Measurements from ENCODE around the gene MYLK3.
"Not testable (repeated sequence)": the region's sequence is repeated elsewhere in the genome, so short reads cannot be mapped to it uniquely, and the experiment has no call there.

Gene MYLK3

DNA sequence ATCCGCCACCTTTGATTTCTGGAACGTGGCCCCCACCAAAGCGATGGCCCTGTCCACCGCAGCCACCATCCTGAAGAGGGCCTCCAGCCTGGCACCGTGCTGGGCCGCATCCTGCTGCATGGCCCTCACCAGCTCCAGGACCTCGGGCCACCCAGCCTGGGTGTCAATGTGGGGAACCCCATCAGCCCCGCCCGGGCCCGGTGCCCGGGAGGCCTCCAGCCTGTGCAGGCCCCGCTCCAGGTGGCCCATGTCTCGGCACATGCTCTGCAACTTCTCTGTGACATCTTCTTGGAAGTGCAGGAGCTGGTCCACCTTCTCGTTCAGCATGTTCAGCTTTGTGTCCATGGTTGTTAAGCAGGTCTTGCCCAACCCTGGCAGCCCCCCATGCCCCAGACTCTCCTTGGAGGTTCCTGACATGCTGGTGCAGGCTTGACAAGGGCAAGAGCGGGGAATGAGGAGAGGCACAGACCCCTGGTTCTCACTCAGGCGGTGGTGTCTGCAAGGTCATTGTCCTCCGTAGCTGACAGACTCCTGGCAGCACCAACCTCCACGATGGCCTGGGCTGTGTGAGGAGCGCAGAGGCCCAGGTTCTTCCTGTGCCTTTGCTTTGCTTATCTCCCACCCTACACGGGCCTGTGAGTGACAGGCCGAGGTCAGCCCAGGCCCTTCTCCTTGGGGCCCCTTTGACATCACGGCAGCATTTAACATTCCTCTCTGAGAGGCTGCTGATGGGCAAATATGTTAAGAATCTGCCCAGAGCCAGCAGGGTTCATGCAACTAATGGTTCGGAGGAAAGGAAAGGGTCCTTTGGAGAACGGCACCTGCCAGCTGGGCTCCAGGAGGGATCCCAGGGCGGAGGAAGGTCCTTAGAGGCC is at the start of gene MYLK3:
Gene MYLK3 (minus strand): TSS at position 568 of the 875 bp plus-strand sequence. CDS start 151 bp downstream, at position 417.
- no peak for DNase-seq (ENCODE audit: low read depth in 2 of 2)

DNA sequence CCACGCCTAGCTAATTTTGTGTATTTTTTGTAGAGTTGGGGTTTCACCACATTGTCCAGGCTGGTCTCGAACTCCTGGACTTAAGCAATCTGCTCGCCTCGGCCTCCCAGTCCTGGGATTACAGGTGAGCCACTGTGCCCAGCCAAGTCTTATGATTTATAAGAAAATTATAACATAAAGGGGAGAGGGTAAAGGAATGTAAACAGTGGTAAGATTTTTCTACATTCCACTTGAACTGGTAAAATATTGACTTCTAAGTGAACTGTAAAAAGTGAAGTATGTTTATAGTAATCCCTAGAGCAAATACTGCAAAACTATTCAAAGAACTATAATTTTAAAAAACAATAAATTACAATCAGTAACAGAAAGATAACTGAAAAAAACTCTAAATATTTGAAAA is 49.4 kb upstream of the MYLK3 start:
- DNase-seq (ENCODE audit: low read depth in 2 of 2): no peak

DNA sequence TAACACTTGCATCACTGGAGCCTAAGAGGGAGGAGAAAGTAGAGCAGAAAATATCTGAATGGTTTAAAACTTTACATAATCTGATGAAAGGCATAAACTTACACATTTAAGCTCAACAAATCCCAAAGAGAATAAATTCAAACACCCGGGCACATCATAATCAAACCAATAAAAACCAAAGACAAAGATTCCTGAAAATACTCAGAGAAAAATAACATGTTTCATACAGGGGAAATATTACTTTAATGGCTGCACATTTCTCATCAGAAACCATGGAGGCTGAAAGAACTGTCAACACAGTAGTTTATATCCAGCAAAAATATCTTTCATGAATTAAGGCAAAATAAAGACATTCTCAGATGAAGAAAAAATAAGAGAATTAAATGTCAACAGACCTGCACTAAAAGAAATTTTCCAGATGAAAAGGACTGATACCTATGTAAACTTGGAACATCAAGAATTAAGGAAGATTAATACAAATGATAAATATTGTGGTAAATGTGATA is 48.7 kb upstream of the MYLK3 start:
- DNase-seq (ENCODE audit: low read depth in 2 of 2): no peak

DNA sequence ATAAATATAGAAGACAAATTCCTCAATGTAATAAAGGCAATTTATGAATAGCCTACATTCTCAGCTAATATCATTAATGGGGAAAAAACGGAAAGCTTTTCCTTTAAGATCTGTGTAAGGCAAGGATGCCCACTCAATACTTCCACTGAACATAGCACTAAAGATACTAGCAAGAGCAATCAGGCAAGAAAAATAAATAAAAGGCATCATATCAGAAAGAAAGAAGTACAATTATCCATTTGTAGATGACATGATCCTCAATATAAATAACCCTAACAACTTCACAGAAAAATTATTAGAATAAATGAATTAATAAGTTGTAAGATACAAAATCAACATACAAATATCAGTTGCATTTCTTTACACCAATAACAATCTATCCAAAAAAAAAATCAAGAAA is 45.7 kb upstream of the MYLK3 start:
- DNase-seq (ENCODE audit: low read depth in 2 of 2): no peak

DNA sequence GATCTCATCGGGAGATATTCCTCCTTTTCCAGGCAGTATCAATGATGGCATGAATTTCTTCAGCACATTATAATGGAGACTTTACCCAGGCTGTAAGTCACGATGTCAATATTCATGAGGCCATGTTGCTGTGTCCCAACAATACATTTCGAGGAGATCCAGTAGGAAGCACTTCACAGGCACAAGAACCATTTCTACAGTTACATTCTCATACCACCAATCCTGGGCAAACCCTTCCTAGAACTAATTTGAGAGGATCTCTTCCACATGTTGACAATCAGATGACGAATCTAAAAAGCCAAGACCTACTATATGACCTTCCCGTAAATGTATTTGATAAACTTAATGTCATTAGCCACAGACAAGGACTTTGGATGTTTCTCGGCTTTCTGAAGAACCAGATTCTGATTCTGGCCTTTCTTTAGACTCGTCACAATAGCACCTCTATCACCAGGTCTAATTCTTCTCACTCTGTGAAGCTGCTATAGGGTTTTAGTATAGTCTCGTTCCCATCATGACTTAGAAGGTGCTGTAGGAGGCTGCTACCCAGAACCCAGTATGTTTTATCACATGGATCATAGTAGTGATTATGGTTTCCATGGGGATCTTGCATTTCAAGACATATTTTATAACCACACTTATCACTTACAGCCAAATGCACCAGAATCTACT is 42.6 kb upstream of the MYLK3 start:
- no peak for DNase-seq (ENCODE audit: low read depth in 2 of 2)

DNA sequence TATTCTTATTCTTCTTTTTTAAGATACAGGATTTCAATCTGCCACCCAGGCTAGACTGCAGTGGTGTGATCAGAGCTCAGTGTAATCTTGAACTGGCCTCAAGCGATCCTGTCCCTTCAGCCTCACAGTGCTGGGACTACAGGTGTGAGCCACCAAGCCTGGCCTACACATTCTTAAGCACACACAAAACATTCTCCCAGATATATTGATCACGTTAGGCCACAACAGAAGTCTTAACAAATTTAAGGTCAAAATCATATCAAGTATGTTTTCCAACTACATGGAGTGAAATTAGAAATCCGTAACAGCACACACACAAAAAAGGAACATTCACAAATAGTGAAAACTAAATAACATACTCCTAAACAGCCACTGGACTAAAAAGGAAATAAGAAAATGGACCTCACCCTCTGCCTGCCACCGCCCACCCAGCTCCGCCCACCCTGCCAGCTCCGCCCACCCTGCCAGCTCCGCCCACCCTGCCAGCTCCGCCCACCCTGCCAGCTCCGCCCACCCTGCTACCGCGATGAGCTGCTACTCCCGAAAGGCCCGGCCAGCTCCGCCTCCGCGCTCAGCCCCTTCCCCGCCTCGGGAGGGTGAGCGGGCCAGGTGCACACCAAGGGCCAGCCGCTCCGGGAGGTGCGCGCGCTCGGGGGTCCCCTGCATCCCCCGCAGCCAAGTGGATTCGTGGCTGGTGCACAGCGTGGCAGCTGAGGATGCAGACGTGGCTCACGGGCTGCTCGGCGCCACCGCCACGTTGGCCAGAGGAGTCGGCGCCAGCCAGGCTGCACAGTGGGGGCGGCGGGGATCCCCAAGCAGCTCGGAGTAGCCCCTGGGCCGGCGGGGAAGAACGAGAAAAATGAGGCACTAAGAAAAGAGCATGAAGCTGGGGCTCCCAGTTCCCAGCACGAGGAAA is 41.6 kb upstream of the MYLK3 start:
- DNase-seq (ENCODE audit: low read depth in 2 of 2): peak; percentile 54 to 62

DNA sequence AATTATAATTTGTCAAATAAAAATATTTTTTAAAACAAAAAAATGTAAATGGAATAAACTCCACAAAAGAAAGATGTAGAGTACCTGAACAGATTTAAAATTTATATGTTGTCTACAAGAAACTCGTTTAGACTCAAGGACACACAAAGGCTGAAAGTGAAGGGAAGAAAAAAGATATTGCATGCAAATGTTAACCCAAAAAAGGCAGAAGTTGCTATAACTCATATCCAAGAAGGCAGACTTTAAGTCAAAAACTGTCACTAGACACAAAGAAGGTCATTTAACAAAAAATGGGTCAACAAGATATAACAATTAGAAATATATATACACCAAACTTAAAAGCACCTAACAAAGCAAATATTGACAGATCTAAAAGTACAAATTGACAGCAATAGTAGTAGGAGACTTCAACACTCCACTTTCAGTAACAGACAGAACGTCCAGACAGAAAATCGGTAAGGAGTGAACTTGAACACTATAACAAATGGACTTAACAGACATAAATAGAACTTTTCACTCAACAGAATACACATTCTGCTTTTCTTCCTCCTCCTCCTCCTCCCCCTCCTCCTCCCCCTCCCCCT is 40.8 kb upstream of the MYLK3 start:
- DNase-seq (ENCODE audit: low read depth in 2 of 2): no peak

DNA sequence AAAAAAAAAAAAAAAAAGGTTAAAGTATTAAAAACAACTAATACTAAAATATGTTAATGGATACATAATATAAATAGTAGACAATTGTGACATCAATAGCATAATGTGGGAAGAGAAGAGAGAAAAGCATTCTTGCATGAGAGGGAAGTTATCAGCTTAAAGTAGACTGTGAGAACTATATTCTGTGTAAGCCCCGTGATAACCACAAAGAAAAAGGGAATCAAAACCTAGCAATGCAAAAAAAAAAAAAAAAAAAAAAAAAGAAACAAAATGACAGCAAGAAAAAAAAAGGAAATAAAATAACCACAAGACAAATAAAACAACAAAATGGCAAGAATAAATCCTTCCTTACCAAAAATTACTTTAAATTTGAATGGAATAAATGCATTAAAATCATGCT is 39.8 kb upstream of the MYLK3 start:
- DNase-seq (ENCODE audit: low read depth in 2 of 2): no peak

DNA sequence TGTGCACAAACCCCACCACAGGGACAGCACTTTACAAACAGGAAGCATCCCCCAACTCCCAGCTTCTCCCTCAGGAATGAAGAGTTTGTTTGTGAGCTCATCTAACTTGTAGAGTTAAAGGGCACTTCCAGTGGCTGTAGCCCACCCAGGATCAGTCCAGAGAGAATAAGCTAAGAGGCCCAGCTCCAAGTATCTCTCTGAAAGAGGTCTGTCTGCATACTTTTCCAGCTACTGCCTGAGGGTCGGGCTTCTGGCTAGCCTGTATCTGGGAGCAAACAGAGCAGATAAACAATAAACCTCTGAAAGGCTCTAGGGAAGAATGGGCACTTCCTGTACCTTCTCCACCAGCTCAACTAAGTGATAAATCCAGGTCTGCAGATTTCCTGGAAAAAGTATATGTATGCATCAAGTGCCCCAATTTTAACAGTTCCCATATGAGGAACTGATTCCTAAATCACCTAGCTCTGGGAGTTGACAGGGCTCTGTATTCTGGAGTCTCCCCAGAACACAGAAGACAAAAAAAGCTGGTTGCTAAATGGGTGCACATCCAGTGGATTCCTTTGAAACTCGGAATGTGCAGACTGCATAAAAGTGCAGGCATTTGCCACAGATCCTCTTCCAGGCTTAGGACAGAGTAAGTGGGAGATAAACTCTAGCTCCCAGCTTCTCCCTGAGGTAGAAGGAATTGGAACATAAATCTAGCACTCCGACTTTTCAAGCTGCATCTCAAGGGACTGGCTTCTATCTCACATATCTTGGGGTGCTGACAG is 37.1 kb upstream of the MYLK3 start:
- no peak for DNase-seq (ENCODE audit: low read depth in 2 of 2)

DNA sequence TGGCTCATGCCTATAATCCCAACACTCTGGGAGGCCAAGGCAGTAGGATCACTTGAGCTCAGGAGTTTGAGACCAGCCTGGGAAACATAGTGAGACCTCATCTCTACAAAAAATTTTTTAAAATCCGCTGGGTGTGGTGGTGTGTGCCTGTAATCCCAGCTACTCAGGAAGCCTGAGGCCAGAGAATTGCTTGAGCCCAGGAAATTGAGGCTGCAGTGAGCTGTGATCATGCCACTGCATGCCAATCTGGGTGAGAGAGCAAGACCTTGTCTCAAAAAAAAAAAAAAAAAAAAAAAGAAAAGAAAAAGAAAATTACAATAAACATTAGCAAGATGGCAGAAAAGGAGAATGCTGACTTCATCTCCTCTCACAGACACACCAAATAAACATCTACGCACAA is 36.4 kb upstream of the MYLK3 start:
- not testable (repeated sequence) for DNase-seq (ENCODE audit: low read depth in 2 of 2)

DNA sequence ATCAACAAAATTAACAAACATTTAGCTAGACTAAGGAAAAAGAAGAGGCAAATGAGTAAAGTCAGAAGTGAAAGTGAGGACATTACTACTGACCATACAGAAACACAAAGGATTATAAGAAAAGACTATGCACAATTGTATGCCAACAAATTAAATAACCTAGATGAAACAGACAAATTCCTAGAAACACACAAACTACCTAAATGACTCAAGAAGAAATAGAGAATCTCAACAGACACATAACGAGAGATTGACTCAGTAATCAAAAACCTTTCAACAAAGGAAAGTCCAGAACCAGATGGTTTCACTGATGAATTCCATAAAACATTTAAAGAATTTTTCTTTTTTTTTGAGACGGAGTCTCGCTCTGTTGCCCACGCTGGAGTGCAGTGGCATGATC is 35.7 kb upstream of the MYLK3 start:
- DNase-seq (ENCODE audit: low read depth in 2 of 2): no peak

DNA sequence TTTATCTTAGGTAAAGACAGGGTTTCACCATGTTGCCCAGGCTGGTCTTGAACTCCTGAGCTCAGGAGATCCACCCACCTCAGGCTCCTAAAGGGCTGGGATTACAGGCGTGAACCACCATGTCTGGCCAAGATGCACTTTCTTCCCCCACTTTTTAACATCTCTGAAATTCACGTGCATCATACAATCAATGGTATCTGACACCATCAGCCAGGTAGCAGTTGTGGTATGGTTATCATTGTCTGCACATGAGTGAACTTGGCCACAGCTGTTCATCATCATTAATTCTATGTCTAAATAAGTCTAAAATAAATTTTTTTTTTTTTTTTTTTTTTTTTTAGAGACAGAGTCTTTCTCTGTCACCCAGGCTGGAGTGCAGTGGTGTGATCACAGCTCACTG is 34.2 kb upstream of the MYLK3 start:
- DNase-seq (ENCODE audit: low read depth in 2 of 2): no peak

DNA sequence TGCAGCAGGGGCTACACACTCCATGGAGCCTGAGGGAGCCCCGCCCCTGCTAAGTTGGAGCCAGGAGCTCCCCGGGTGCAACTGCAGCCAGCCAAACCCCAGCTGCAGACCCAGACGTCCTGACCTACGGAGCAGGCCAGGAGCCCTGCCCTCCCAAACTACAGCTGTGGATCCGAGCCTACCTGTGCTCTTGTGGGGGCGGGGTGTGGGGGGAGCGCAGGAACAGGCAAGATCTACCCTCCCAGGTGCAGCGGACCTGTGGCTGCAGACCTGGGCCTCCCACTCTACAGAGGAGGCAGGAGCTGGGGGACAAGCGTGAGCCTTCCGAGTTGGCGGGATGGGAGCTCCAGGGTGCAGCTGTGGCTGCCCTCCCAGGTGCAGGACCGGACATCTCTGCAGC is 29.7 kb upstream of the MYLK3 start:
- DNase-seq (ENCODE audit: low read depth in 2 of 2): no peak

DNA sequence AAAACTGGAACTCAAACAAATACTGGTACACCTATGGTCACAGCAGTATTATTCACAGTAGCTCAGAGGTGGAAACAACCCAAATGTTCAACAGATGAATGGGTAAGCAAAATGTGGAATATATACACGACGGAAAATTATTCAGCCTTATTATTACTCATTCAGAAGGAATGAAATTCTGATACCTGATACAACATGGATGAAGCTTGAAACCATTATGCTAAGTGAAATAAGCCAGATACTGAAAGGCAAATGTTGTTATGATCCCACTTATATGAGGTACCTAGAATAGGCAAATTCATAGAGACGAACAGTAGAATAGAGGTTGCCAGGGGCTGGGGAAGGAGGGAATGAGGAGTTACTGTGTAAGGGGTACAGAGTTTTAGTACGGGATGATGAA is 27.1 kb upstream of the MYLK3 start:
- DNase-seq (ENCODE audit: low read depth in 2 of 2): no peak

DNA sequence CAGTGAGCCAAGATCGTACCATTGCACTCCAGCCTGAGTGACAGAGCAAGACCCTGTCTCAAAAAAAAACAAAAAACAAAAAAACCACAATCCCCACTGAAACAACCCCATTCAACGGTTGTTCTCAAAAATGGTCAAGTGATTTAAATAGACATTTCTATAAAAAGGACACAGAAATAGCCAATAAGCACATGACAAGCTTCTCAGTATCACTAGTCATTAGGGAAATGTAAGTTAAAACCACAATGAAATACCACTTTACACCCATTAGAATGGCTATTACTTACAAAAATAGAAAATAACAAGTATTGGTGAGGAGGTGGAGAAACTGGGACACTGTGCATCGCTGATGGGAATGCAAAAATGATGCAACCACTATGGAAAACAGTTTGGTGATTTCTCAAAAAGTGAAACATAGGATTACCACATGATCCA is 26.6 kb upstream of the MYLK3 start:
- no peak for DNase-seq (ENCODE audit: low read depth in 2 of 2)

DNA sequence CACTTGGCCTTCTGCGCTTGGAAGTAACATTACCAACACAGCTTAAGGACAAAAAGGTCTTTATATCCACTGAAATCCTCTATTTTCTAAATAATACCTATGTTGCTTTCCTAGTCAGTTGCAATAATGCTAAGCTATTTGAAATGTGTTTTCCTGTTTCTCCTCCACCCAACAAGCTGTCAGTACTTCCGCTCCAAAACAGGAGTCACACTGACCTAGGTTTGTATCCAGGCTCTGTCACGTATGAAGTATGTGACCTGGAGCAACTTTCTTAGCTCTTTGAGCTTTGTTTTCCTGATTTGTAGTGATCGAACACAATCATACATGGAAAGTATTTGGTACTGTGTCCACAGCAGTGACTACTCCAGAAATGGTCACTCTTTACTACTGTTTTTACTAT is 24.3 kb upstream of the MYLK3 start:
- DNase-seq (ENCODE audit: low read depth in 2 of 2): no peak

DNA sequence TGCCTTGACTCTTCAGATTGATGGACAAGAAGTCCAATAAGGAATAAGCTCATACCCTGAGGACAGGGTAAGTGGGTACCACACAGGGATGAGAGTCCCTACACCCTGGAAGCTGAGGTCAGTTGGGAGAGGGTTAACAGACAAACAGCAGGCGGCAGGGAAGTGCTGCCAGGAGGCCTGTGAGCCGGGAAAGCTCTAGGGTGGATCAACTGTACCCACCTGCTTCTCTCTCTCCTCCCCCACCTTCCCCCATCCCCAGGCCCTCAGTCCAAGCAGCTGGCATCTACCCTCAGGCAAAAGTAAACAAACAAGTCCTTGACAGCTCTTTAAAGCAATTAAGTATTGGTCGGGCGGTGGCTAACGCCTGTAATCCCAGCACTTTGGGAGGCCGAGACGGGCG is 20.7 kb upstream of the MYLK3 start:
- DNase-seq (ENCODE audit: low read depth in 2 of 2): no peak

DNA sequence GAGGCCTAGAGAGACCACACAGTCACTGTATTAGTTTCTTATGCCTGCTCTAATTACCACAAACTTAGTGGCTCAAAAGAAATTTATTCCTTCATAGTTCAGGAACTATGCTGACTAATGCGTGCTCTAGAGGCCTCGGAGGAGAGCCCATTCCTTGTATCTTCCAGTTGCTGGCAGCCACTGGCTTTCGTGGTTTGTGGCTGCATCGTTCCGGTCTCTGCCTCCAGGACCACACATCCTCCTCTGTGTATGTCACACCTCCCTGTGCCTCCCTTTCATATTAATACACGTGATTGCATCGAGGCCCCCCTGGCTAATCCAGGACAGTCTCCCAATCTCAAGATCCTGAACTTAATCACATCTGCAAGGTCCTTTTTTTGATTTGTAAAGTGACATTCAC is 16.9 kb upstream of the MYLK3 start:
- DNase-seq (ENCODE audit: low read depth in 2 of 2): no peak

DNA sequence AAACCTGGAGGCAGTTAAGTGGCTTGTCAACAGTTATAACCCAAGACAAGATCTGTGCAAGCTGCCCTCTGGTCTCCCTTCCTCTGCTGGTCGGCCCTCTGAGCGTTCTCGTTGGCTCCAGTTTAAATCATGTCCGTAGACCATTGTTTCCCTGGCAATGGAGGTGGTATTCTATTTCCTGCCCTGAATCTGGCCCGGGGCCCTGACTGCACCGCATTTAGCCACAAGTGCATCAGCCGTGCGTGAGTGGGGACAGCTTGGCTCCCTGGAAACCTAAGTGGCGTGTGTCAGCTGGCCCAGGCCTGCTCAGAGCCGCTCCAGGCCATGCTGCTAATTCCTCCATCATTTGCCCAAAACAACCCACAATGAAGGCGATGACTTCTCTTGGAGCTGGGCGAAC is 15.0 kb upstream of the MYLK3 start:
- DNase-seq (ENCODE audit: low read depth in 2 of 2): no peak

DNA sequence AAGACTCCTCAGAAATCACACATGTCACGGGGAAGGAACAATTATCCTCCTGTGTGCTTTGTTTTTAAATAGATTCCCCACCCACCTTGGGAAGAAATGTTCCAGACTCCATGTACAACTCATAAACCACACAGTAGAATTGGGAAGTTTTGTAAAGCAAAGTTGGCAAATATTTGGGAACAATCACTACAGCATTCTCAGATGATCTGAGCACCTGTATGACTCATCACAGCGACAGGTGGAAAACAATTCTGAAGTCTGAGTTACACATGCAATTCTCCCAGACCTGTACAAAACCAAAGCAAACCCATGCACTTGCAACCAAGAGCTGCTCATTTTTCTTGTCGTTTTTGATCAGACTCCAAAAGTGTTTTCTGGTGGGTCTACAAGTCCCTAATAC is 14.4 kb upstream of the MYLK3 start:
- DNase-seq (ENCODE audit: low read depth in 2 of 2): no peak

DNA sequence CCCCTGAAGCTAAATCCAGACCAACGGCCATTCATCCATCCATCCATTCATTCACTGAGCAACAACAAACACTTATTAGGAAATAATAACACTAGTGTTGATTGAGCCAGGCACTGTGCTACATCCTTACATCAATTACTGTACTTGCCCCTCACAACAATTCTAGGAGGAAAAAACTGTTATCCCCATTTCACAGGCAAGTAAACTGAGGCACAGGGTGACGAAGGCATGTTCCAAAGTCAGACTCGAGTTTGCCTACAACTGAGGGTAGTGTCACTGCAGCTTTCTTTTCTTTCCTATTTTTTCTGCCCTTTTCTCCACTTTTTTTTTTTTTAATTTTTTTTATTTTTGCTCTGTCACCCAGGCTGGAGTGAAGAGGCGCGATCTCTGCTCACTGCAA is 11.2 kb upstream of the MYLK3 start:
- no peak for DNase-seq (ENCODE audit: low read depth in 2 of 2)

All from stimulated activated CD8-positive, alpha-beta memory T cell treated with anti-CD3 and anti-CD28 coated beads, Interleukin-7, amount 100 ng/mL, for 1 hour (primary cell).